ENCODE data around the gene ZNF66.

DNA sequence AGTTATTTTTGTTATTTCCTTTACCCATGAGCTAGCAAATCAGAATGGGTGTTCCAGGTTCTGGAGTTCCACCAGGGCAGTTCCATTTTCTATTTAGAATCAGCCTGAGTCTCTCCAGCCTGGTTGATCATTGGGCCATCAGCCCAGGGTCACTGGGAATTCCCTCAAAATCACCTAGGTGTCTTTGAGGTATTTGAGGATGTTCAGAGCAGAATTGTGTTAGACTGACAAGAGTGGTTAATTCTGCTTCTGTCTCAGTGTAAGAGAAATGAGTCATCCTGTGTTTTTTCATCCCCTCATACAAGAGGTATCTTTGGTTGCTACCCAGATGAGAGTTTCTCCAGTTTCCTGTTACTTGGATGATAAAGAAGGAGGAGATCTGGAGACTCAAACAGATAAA, 11.7 kb downstream of the ZNF66 start:
- TF ChIP-seq EP300 (IDR thresholded peaks at IDR 0.05; ENCODE audit: low read depth) (no peak), POLR2AphosphoS5 (IDR thresholded peaks at IDR 0.05) (no peak)
